IPS-20b (cell line): Measurements from ENCODE around the gene ENO1.
"Not testable (repeated sequence)": the region's sequence is repeated elsewhere in the genome, so short reads cannot be mapped to it uniquely, and the experiment has no call there.

Source experiments
- H3K27ac ChIP-seq: one replicate; pipeline ENCODE4 v1.5.1; 2013; ENCODE audit warnings: low read length
- H3K27me3 ChIP-seq: 2 replicates; pipeline ENCODE4 v1.6.1; 2013; ENCODE audit warnings: mild to moderate bottlenecking, low read length, inconsistent platforms; ENCODE audit not compliant: insufficient read depth
- H3K36me3 ChIP-seq: 2 replicates; pipeline ENCODE4 v1.6.1; 2013; ENCODE audit warnings: low read depth, mild to moderate bottlenecking, inconsistent platforms, low read length, moderate library complexity; ENCODE audit not compliant: insufficient read depth
- H3K4me1 ChIP-seq: 2 replicates; pipeline ENCODE4 v1.6.1; 2013; ENCODE audit warnings: mild to moderate bottlenecking, control low read depth, inconsistent platforms, low read length, moderate library complexity; ENCODE audit not compliant: insufficient read depth
- H3K4me3 ChIP-seq: 2 replicates; pipeline ENCODE4 v1.5.1; 2013; ENCODE audit warnings: mild to moderate bottlenecking, low read length, inconsistent platforms
- H3K9ac ChIP-seq: 2 replicates; pipeline ENCODE4 v1.6.1; 2013; ENCODE audit warnings: low read depth, mild to moderate bottlenecking, inconsistent platforms, low read length, moderate library complexity
- H3K9me3 ChIP-seq: 2 replicates; pipeline ENCODE4 v1.6.1; 2013; ENCODE audit warnings: mild to moderate bottlenecking, low read depth, low read length, inconsistent platforms; ENCODE audit not compliant: insufficient read depth

The ENO1 gene

GRCh38 chr1:8878448-8878697, at the start of gene ENO1:
ENO1 (minus strand) TSS chr1:8878686; CDS start chr1:8874908, 3,778 bp downstream.
- Histone ChIP-seq H3K27ac (peak within 1 kb of the TSS; percentile 77), H3K9me3 (no peaks in the 10 kb centered on the region), H3K4me1 (peaks cover 41% of the 10 kb centered on the region), H3K36me3 (peaks cover 41% of the 10 kb centered on the region), H3K9ac (peak within 1 kb of the TSS; percentile 98), H3K4me3 (peak within 1 kb of the TSS; percentile 93), H3K27me3 (peaks cover 4% of the 10 kb centered on the region; the same call in 1 of the 2 replicates)

- Histone ChIP-seq H3K9me3 (no peaks in the 10 kb centered on the region), H3K27me3 (no peaks in the 10 kb centered on the region), H3K9ac (no peak overlapping the region), H3K4me3 (no peak overlapping the region), H3K4me1 (no peaks in the 10 kb centered on the region), H3K36me3 (no peaks in the 10 kb centered on the region), H3K27ac (no peak overlapping the region)
These were observed 48.5 kb upstream of the ENO1 start for GRCh38 chr1:8926707-8927694.

GRCh38 chr1:8925960-8926359, 47.5 kb upstream of the ENO1 start:
- no peaks in the 10 kb centered on the region for H3K27me3 ChIP-seq
- H3K36me3 ChIP-seq = no peaks in the 10 kb centered on the region
- no peak overlapping the region for H3K27ac ChIP-seq
- no peak overlapping the region for H3K9ac ChIP-seq
- no peak overlapping the region for H3K4me3 ChIP-seq
- H3K9me3 ChIP-seq = no peaks in the 10 kb centered on the region
- no peaks in the 10 kb centered on the region for H3K4me1 ChIP-seq

- Histone ChIP-seq H3K36me3 (no peaks in the 10 kb centered on the region), H3K27ac (no peak overlapping the region), H3K4me1 (no peaks in the 10 kb centered on the region), H3K4me3 (no peak overlapping the region), H3K9me3 (no peaks in the 10 kb centered on the region), H3K9ac (no peak overlapping the region), H3K27me3 (no peaks in the 10 kb centered on the region)
These were observed 46.9 kb upstream of the ENO1 start for GRCh38 chr1:8925406-8925805.

- Histone ChIP-seq H3K4me1 (no peaks in the 10 kb centered on the region), H3K9ac (no peak overlapping the region), H3K9me3 (no peaks in the 10 kb centered on the region), H3K4me3 (no peak overlapping the region), H3K36me3 (no peaks in the 10 kb centered on the region), H3K27ac (no peak overlapping the region), H3K27me3 (no peaks in the 10 kb centered on the region)
These were observed 44.5 kb upstream of the ENO1 start for GRCh38 chr1:8922962-8923361.

GRCh38 chr1:8917536-8917935, 39.0 kb upstream of the ENO1 start:
- H3K9ac ChIP-seq, H3K36me3 ChIP-seq, H3K9me3 ChIP-seq, H3K27me3 ChIP-seq, H3K4me3 ChIP-seq, H3K27ac ChIP-seq: not testable (repeated sequence)
- peaks cover 18% of the 10 kb centered on the region; the same call in 1 of the 2 replicates for H3K4me1 ChIP-seq

- Histone ChIP-seq H3K9ac (no peak overlapping the region), H3K4me3 (no peak overlapping the region), H3K36me3 (no peaks in the 10 kb centered on the region), H3K4me1 (peaks cover 22% of the 10 kb centered on the region), H3K9me3 (peaks cover 6% of the 10 kb centered on the region; the same call in 1 of the 2 replicates), H3K27me3 (no peaks in the 10 kb centered on the region), H3K27ac (no peak overlapping the region)
These were observed 37.0 kb upstream of the ENO1 start for GRCh38 chr1:8915446-8915845.

DNA sequence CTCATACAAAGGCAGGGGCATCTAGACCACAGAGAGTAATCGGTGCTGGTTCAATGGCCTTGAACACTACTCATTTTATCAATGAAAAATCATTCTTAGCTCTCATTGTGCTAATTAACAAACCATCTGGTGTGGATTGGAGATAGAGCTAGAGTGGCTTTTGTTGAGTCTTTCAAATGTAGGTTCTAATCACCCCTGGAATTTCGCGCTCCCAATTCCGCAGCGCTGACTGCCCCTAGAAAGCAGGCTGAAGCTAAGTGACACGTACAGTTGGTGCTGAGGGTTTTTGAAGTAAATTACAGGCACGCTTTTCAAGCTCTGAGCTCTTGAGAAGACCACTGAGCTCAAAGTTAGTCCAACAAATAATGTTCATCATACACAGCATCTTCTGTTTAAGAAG, 36.0 kb upstream of the ENO1 start:
- H3K27ac ChIP-seq = no peak overlapping the region

DNA sequence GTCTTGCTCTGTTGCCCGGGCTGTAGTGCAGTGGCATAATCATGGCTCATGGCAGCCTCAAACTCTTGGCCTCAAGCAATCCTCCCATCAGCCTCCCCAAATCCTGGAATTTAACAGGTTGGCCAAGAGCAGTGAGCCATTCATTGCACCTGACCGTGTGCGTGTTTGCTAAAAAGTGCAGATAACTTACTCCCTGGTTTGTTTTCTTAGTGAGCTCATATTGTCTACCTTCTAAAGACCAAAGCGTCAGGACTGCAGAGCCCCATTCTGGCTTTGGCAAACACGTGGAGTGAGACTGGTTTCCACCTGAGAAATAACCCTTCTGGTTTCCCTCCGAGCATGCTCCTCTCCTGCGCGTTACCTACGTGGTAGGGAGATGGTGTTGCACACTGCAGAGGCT, 35.0 kb upstream of the ENO1 start:
- Histone ChIP-seq H3K36me3 (no peaks in the 10 kb centered on the region), H3K27ac (no peak overlapping the region), H3K9ac (no peak overlapping the region), H3K4me3 (no peak overlapping the region), H3K4me1 (peaks cover 22% of the 10 kb centered on the region), H3K9me3 (peaks cover 6% of the 10 kb centered on the region; the same call in 1 of the 2 replicates), H3K27me3 (no peaks in the 10 kb centered on the region)

More for the DNA sequence above, 36.0 kb upstream of the ENO1 start:
- H3K27me3 ChIP-seq = no peaks in the 10 kb centered on the region
- peaks cover 6% of the 10 kb centered on the region; the same call in 1 of the 2 replicates for H3K9me3 ChIP-seq
- H3K4me3 ChIP-seq = no peak overlapping the region
- H3K36me3 ChIP-seq = no peaks in the 10 kb centered on the region
- H3K4me1 ChIP-seq = peaks cover 22% of the 10 kb centered on the region
- no peak overlapping the region for H3K9ac ChIP-seq

DNA sequence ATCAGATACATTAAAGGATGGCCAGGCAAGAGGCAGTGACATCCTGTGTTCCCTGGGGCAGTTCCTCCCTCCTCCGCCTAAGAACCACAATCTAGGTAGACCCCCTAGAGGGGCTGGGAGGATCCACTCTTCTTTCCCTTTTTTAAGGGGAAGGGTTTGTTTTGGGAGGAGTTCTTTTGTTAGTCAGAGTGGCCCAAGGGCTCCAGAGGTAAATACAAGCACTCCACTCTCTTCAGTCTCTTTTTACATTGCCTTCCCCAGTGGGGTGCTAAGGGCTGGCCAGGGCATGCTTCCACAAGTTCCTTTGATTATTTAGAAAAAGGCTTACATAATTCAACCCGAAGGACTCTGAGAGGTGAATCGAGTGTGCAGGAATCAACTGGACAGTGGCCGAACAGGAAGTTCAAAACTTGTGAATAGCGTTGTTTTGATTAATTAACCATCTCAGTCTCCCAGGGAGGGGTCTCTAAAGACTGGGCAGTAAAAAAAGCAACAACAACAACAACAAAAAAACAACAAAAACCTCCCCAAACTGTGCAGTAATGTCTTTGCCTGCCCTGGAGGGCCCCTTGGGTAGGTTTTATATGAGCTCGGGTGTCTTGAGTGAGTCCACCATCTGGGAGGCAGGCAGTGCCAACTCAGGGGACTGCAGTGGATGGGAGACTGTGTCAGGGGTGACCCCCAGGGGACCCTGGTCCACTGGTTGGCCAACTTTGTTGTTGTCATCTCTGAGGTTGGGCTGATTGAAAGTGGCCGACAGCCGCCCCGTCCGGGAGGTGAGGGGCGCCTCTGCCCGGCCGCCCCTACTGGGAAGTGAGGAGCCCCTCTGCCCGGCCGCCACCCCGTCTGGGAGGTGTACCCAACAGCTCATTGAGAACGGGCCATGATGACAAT, 33.2 kb upstream of the ENO1 start:
- Histone ChIP-seq H3K9me3 (peaks cover 6% of the 10 kb centered on the region; the same call in 1 of the 2 replicates), H3K9ac (no peak overlapping the region), H3K4me3 (no peak overlapping the region), H3K36me3 (no peaks in the 10 kb centered on the region), H3K27me3 (no peaks in the 10 kb centered on the region), H3K4me1 (peaks cover 22% of the 10 kb centered on the region), H3K27ac (no peak overlapping the region)

- Histone ChIP-seq H3K27ac (no peak overlapping the region), H3K9me3 (peaks cover 6% of the 10 kb centered on the region; the same call in 1 of the 2 replicates), H3K9ac (no peak overlapping the region), H3K4me1 (peaks cover 20% of the 10 kb centered on the region), H3K27me3 (no peaks in the 10 kb centered on the region), H3K4me3 (no peak overlapping the region), H3K36me3 (no peaks in the 10 kb centered on the region)
These were observed 32.4 kb upstream of the ENO1 start for GRCh38 chr1:8910914-8911313.
